Measurements from ENCODE around the gene SCRT2. TPM values are rescaled to one million over a fixed set of nuclear protein-coding genes. Genes with fewer than 3 reads are reported as not detected.

The SCRT2 gene
- total RNA-seq, 2 experiments from 2014 or later: not detected

GRCh38 chr20:640674-641515, 34.7 kb downstream of the SCRT2 start:
- Mint-ChIP-seq H3K27ac (no peak overlapping the region), H3K36me3 (ENCODE audit: low read depth) (no peaks in the 10 kb centered on the region), H3K27me3 (peaks cover 15% of the 10 kb centered on the region), H3K9me3 (no peaks in the 10 kb centered on the region), H3K4me1 (peaks cover 12% of the 10 kb centered on the region), H3K4me3 (no peak overlapping the region)
- DNase-seq: no peak
- POLR2A ChIA-PET: no interaction called here
- CTCF ChIA-PET: no interaction called here

- CTCF ChIA-PET: no interaction called here
- no peak overlapping the region for H3K4me3 Mint-ChIP-seq
- H3K9me3 Mint-ChIP-seq: no peaks in the 10 kb centered on the region
- peaks cover 15% of the 10 kb centered on the region for H3K27me3 Mint-ChIP-seq
- DNase-seq: no peak
- POLR2A ChIA-PET: no interaction called here
- peaks cover 5% of the 10 kb centered on the region for H3K4me1 Mint-ChIP-seq
- no peaks in the 10 kb centered on the region for H3K36me3 Mint-ChIP-seq (ENCODE audit: low read depth)
- no peak overlapping the region for H3K27ac Mint-ChIP-seq
These were observed 37.0 kb downstream of the SCRT2 start for GRCh38 chr20:638579-638978.

- DNase-seq: no peak
- Mint-ChIP-seq H3K9me3 (no peaks in the 10 kb centered on the region), H3K4me1 (peaks cover 2% of the 10 kb centered on the region), H3K27ac (no peak overlapping the region), H3K4me3 (no peak overlapping the region), H3K27me3 (peaks cover 8% of the 10 kb centered on the region), H3K36me3 (ENCODE audit: low read depth) (no peaks in the 10 kb centered on the region)
- ChIA-PET POLR2A (no interaction called here), CTCF (interaction anchor here (1.5 kb wide), 1 partner anchor 8 kb away, joined by 4 read pairs; no protein-coding TSS in a partner anchor)
These were observed 38.0 kb downstream of the SCRT2 start for GRCh38 chr20:637559-637958.

- Mint-ChIP-seq H3K4me1 (no peaks in the 10 kb centered on the region), H3K36me3 (ENCODE audit: low read depth) (no peaks in the 10 kb centered on the region), H3K27me3 (peaks cover 2% of the 10 kb centered on the region), H3K9me3 (no peaks in the 10 kb centered on the region), H3K4me3 (no peak overlapping the region), H3K27ac (no peak overlapping the region)
- POLR2A ChIA-PET: no interaction called here
- DNase-seq: no peak
- CTCF ChIA-PET: no interaction called here
These were observed 39.7 kb downstream of the SCRT2 start for GRCh38 chr20:635893-636338.

GRCh38 chr20:635028-635892, 40.3 kb downstream of the SCRT2 start:
- POLR2A ChIA-PET: no interaction called here
- peaks cover 2% of the 10 kb centered on the region for H3K27me3 Mint-ChIP-seq
- DNase-seq: no peak
- no peak overlapping the region for H3K27ac Mint-ChIP-seq
- no peaks in the 10 kb centered on the region for H3K4me1 Mint-ChIP-seq
- H3K4me3 Mint-ChIP-seq: no peak overlapping the region
- no peaks in the 10 kb centered on the region for H3K9me3 Mint-ChIP-seq
- no peaks in the 10 kb centered on the region for H3K36me3 Mint-ChIP-seq (ENCODE audit: low read depth)
- CTCF ChIA-PET: no interaction called here

GRCh38 chr20:634148-634925, 41.3 kb downstream of the SCRT2 start:
- Mint-ChIP-seq H3K36me3 (ENCODE audit: low read depth) (no peaks in the 10 kb centered on the region), H3K27me3 (peaks cover 4% of the 10 kb centered on the region), H3K4me1 (no peaks in the 10 kb centered on the region), H3K27ac (no peak overlapping the region), H3K4me3 (no peak overlapping the region), H3K9me3 (no peaks in the 10 kb centered on the region)
- POLR2A ChIA-PET: no interaction called here
- CTCF ChIA-PET: no interaction called here
- DNase-seq: no peak

GRCh38 chr20:631101-631500, 44.5 kb downstream of the SCRT2 start:
- Mint-ChIP-seq H3K4me3 (no peak overlapping the region), H3K9me3 (no peaks in the 10 kb centered on the region), H3K27me3 (peaks cover 9% of the 10 kb centered on the region), H3K27ac (no peak overlapping the region), H3K4me1 (no peaks in the 10 kb centered on the region), H3K36me3 (ENCODE audit: low read depth) (no peaks in the 10 kb centered on the region)
- POLR2A ChIA-PET: no interaction called here
- CTCF ChIA-PET: interaction anchor here (5.2 kb wide), 1 partner anchor 15 kb away, joined by 31 read pairs; no protein-coding TSS in a partner anchor
- DNase-seq: no peak

- H3K27ac Mint-ChIP-seq: no peak overlapping the region
- H3K4me1 Mint-ChIP-seq: no peaks in the 10 kb centered on the region
- H3K27me3 Mint-ChIP-seq: peaks cover 27% of the 10 kb centered on the region
- H3K4me3 Mint-ChIP-seq: no peak overlapping the region
- H3K36me3 Mint-ChIP-seq (ENCODE audit: low read depth): no peaks in the 10 kb centered on the region
- no peaks in the 10 kb centered on the region for H3K9me3 Mint-ChIP-seq
- CTCF ChIA-PET: no interaction called here
- POLR2A ChIA-PET: no interaction called here
- DNase-seq: no peak
These were observed 49.0 kb downstream of the SCRT2 start for GRCh38 chr20:626579-626978.

- no peak overlapping the region for H3K27ac Mint-ChIP-seq
- no peak overlapping the region for H3K4me3 Mint-ChIP-seq
- ChIA-PET CTCF (interaction anchor here (1.7 kb wide), 1 partner anchor 20 kb away, joined by 5 read pairs; no protein-coding TSS in a partner anchor), POLR2A (no interaction called here)
- no peak for DNase-seq
- no peaks in the 10 kb centered on the region for H3K9me3 Mint-ChIP-seq
- H3K27me3 Mint-ChIP-seq: peaks cover 31% of the 10 kb centered on the region
- H3K4me1 Mint-ChIP-seq: no peaks in the 10 kb centered on the region
- no peaks in the 10 kb centered on the region for H3K36me3 Mint-ChIP-seq (ENCODE audit: low read depth)
These were observed 50.2 kb downstream of the SCRT2 start for GRCh38 chr20:625360-625932.

GRCh38 chr20:623704-624103, 51.9 kb downstream of the SCRT2 start:
- H3K27ac Mint-ChIP-seq: no peak overlapping the region
- POLR2A ChIA-PET: no interaction called here
- CTCF ChIA-PET: interaction anchor here (1.0 to 1.7 kb wide), 4 partner anchors 21 to 41 kb away, joined by 3 to 5 read pairs (median 4); no protein-coding TSS in a partner anchor
- no peaks in the 10 kb centered on the region for H3K9me3 Mint-ChIP-seq
- peaks cover 35% of the 10 kb centered on the region for H3K27me3 Mint-ChIP-seq
- no peaks in the 10 kb centered on the region for H3K36me3 Mint-ChIP-seq (ENCODE audit: low read depth)
- no peak overlapping the region for H3K4me3 Mint-ChIP-seq
- no peaks in the 10 kb centered on the region for H3K4me1 Mint-ChIP-seq
- DNase-seq: no peak

- no peak for DNase-seq
- Mint-ChIP-seq H3K4me3 (no peak overlapping the region), H3K36me3 (ENCODE audit: low read depth) (no peaks in the 10 kb centered on the region), H3K9me3 (no peaks in the 10 kb centered on the region), H3K4me1 (no peaks in the 10 kb centered on the region), H3K27me3 (peaks cover 39% of the 10 kb centered on the region), H3K27ac (no peak overlapping the region)
- CTCF ChIA-PET: interaction anchor here (1.0 to 1.3 kb wide), 3 partner anchors 22 to 42 kb away, joined by 3 to 4 read pairs (median 3); no protein-coding TSS in a partner anchor
- POLR2A ChIA-PET: no interaction called here
These were observed 52.6 kb downstream of the SCRT2 start for GRCh38 chr20:623021-623420.

GRCh38 chr20:622161-622560, 53.4 kb downstream of the SCRT2 start:
- Mint-ChIP-seq H3K27ac (no peak overlapping the region), H3K36me3 (ENCODE audit: low read depth) (no peaks in the 10 kb centered on the region), H3K4me1 (no peaks in the 10 kb centered on the region), H3K27me3 (peaks cover 42% of the 10 kb centered on the region), H3K4me3 (no peak overlapping the region), H3K9me3 (no peaks in the 10 kb centered on the region)
- POLR2A ChIA-PET: no interaction called here
- no peak for DNase-seq
- CTCF ChIA-PET: interaction anchor here (1.7 kb wide), 1 partner anchor 23 kb away, joined by 5 read pairs; no protein-coding TSS in a partner anchor

Data from activated CD4-positive, alpha-beta memory T cell treated with anti-CD3 and anti-CD28 coated beads, Interleukin-2, amount 10 ng/mL, durations not matched to agents 7 days and 5 days (primary cell).